CD4-positive, alpha-beta T cell (primary cell): Measurements from ENCODE around the gene NRROS. TPM values are rescaled to one million over a fixed set of nuclear protein-coding genes. Genes with fewer than 3 reads are reported as not detected.

Experiments used
- ATAC-seq: fragments of 200-7000 bp; cut with Tn5 transposase; one replicate; pipeline ENCODE4 v1.10.0; 2022; ENCODE audit warnings: mild to moderate bottlenecking; ENCODE audit not compliant: poor library complexity
- CTCF ChIA-PET: fragments of 350-600 bp; sonication (Branson Sonifier 250); formaldehyde crosslinking; loops from one replicate; lab custom pipeline; 2021; ENCODE audit warnings: antibody characterized with exemption, inconsistent platforms; lab: Charles Lee
- POLR2A ChIA-PET: fragments of 350-600 bp; sonication (Branson Sonifier 250); formaldehyde crosslinking; loops from one replicate; lab custom pipeline; 2021; ENCODE audit warnings: antibody characterized with exemption, inconsistent platforms; lab: Charles Lee
- DNase-seq, 14 experiments: peaks; one replicate each; pipeline ENCODE4 v3.0.0-alpha.2; 2013 to 2020; ENCODE audit warnings: mixed read lengths in 2 of 14
- H3K27ac ChIP-seq, 2 donors: one replicate each; pipeline versions ENCODE4 v1.5.1 to v1.7.0; 2013; ENCODE audit warnings: low read length in 2 of 2, low read depth in 1 of 2, mild to moderate bottlenecking in 1 of 2
- H3K27me3 ChIP-seq, 2 experiments: 1 replicate in 1 of 2; 2 replicates in 1 of 2; pipeline versions ENCODE4 v1.6.1 to v1.7.0; 2013; ENCODE audit warnings: low read length in 2 of 2, control low read depth in 1 of 2, mild to moderate bottlenecking in 1 of 2, moderate library complexity in 1 of 2; ENCODE audit not compliant: insufficient read depth in 2 of 2, control insufficient read depth in 1 of 2
- H3K36me3 ChIP-seq: one replicate; pipeline ENCODE4 v1.6.1; 2013; ENCODE audit warnings: low read length, control low read depth; ENCODE audit not compliant: insufficient read depth
- H3K4me1 ChIP-seq: one replicate; pipeline ENCODE4 v1.6.1; 2013; ENCODE audit warnings: low read length, control low read depth; ENCODE audit not compliant: insufficient read depth
- H3K4me3 ChIP-seq: one replicate; pipeline ENCODE4 v1.5.1; 2013; ENCODE audit warnings: mild to moderate bottlenecking, low read length, moderate library complexity
- H3K9me3 ChIP-seq, 2 experiments: 1 replicate in 1 of 2; 2 replicates in 1 of 2; pipeline versions ENCODE4 v1.6.1 to v1.7.0; 2013; ENCODE audit warnings: low read length in 2 of 2, mild to moderate bottlenecking in 2 of 2, control low read depth in 1 of 2, moderate library complexity in 1 of 2; ENCODE audit not compliant: control insufficient read depth in 1 of 2, insufficient read depth in 1 of 2
- H3K27ac Mint-ChIP-seq: one replicate; pipeline ENCODE4 v1.8.0; 2020; ENCODE audit warnings: mixed read lengths
- H3K27me3 Mint-ChIP-seq: one replicate; pipeline ENCODE4 v1.8.0; 2021; ENCODE audit warnings: mixed read lengths
- H3K36me3 Mint-ChIP-seq: one replicate; pipeline ENCODE4 v1.8.0; 2021; ENCODE audit warnings: low read depth, mixed read lengths
- H3K4me1 Mint-ChIP-seq: one replicate; pipeline ENCODE4 v1.8.0; 2021; ENCODE audit warnings: low read depth, mixed read lengths
- H3K4me3 Mint-ChIP-seq: one replicate; pipeline ENCODE4 v1.8.0; 2020; ENCODE audit warnings: mild to moderate bottlenecking, mixed read lengths
- H3K9me3 Mint-ChIP-seq: one replicate; pipeline ENCODE4 v1.8.0; 2020; ENCODE audit warnings: mixed read lengths
- CTCF ChIP-seq: fragments of 200-600 bp; IDR thresholded peaks from one replicate; pipeline ENCODE4 v1.8.0; 2022; ENCODE audit warnings: antibody characterized with exemption, mild to moderate bottlenecking
- intact Hi-C, 2 experiments: fragments of 100-400 bp; cut with DNase I in 1 of 2; cut with micrococcal nuclease in 1 of 2; formaldehyde crosslinking; loops; one replicate each; pipeline versions ENCODE4 v1.15.1 to v1.9.0; 2023 to 2025; cut with DNase I, micrococcal nuclease
- total RNA-seq, 174 experiments: library from RNA in 2 of 174; stranded (reverse) in 2 of 174; gene quantifications; one replicate each; pipeline ENCODE4 v1.2.3 and lab custom pipeline; 2021 to 2026

NRROS gene
- total RNA-seq, 2 experiments from 2014 or later, result 7.4 to 8.4 TPM

DNA sequence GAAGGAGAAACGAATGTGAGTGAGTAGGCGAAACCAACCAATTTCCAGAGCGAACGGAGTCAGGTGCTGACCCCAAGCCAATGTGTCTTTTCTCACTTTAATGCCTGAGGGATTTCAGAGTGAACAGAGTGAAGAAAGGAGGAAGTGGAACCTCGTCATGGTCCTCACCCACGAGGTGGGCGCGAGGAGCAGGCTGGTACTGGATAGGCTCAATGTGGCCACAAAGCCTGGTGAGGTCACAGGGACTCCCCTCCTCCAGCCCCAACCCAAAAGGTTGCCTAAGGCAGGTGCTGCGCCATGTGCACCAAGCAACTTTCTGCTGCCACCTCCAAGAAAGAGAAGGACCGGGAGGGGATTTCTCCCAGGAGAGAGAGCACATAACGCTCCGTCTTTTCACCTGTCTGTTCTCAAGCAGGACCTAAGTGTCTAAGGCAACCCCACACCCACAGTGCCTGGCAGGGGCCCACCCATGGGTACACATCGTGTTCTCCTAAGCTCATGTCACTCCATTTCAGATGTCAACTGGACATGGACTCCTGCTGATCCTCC is 3.8 kb downstream of the NRROS start:
- H3K4me3 ChIP-seq, result no peak overlapping the region
- Mint-ChIP-seq H3K27ac (peak overlapping the region; percentile 91), H3K9me3 (no peaks in the 10 kb centered on the region), H3K36me3 (peaks cover 61% of the 10 kb centered on the region), H3K27me3 (no peaks in the 10 kb centered on the region), H3K4me3 (peak overlapping the region; percentile 44), H3K4me1 (peaks cover 82% of the 10 kb centered on the region)
- peaks cover 86% of the 10 kb centered on the region for H3K4me1 ChIP-seq
- intact Hi-C loops, result no loop called here
- peak overlapping the region; percentile 30 to 33 for H3K27ac ChIP-seq
- ATAC-seq (peak; percentile 41), DNase-seq (peak in 7 of 14 experiments; percentile 29 to 78 (median 50))
- peaks cover 30% of the 10 kb centered on the region for H3K36me3 ChIP-seq
- no peak for TF ChIP-seq CTCF
- no peaks in the 10 kb centered on the region for H3K27me3 ChIP-seq
- H3K9me3 ChIP-seq, result no peaks in the 10 kb centered on the region
- POLR2A ChIA-PET, result interaction anchor here (1.1 to 7.7 kb wide), 2 partner anchors 13 to 31 kb away, joined by 3 to 76 read pairs; no protein-coding TSS in a partner anchor
- CTCF ChIA-PET, result no interaction called here

GRCh38 chr3:196643761-196644160 is 4.3 kb downstream of the NRROS start:
- Mint-ChIP-seq H3K4me1 (peaks cover 78% of the 10 kb centered on the region), H3K27ac (peak overlapping the region; percentile 91), H3K9me3 (no peaks in the 10 kb centered on the region), H3K4me3 (peak overlapping the region; percentile 11), H3K27me3 (no peaks in the 10 kb centered on the region), H3K36me3 (peaks cover 66% of the 10 kb centered on the region)
- ChIA-PET CTCF (interaction anchor here (2.3 kb wide), 1 partner anchor 34 kb away, joined by 12 read pairs; no protein-coding TSS in a partner anchor), POLR2A (interaction anchor here (7.7 kb wide), 1 partner anchor 13 kb away, joined by 76 read pairs; no protein-coding TSS in a partner anchor)
- DNase-seq, result no peak
- no peak for ATAC-seq
- TF ChIP-seq CTCF, result no peak
- Histone ChIP-seq H3K4me1 (peaks cover 86% of the 10 kb centered on the region), H3K27ac (peak overlapping the region in 1 of 2 donors; percentile 33), H3K27me3 (no peaks in the 10 kb centered on the region), H3K36me3 (peaks cover 30% of the 10 kb centered on the region), H3K4me3 (no peak overlapping the region), H3K9me3 (no peaks in the 10 kb centered on the region)
- intact Hi-C loops, result no loop called here

DNA sequence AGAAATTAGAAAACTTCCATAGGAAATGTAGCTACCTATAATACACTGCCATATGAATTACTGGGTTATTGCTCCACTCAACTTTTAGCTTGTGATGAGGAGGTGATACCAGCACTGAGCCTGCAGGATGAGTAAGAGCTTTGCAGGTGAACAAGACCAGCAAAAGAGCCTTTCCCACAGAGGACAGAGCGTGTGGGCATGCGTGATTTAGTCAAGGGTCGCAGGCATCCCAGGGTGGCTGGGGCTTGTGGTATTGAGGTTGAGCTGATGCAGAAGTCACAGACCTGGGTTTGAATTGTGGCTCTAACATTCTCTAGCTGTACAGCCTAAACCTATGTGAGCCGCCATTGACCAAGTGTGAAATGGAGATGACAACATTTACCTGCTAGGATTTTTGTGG is 5.6 kb downstream of the NRROS start:
- H3K27me3 ChIP-seq, result no peaks in the 10 kb centered on the region
- H3K27ac ChIP-seq, result no peak overlapping the region
- intact Hi-C loops, result no loop called here
- Mint-ChIP-seq H3K27me3 (no peaks in the 10 kb centered on the region), H3K27ac (peak overlapping the region; percentile 91), H3K36me3 (peaks cover 67% of the 10 kb centered on the region), H3K4me3 (no peak overlapping the region), H3K9me3 (no peaks in the 10 kb centered on the region), H3K4me1 (peaks cover 70% of the 10 kb centered on the region)
- no peak for TF ChIP-seq CTCF
- ChIA-PET POLR2A (interaction anchor here (0.6 to 7.7 kb wide), 6 partner anchors 15 to 40 kb away, joined by 3 to 76 read pairs (median 3); no protein-coding TSS in a partner anchor), CTCF (interaction anchor here (0.8 to 2.3 kb wide), 3 partner anchors 13 to 40 kb away, joined by 3 to 12 read pairs (median 6); no protein-coding TSS in a partner anchor)
- ATAC-seq (no peak), DNase-seq (peak in 2 of 14 experiments; percentile 23 to 45)
- H3K36me3 ChIP-seq, result peaks cover 32% of the 10 kb centered on the region
- H3K9me3 ChIP-seq, result no peaks in the 10 kb centered on the region
- no peak overlapping the region for H3K4me3 ChIP-seq
- H3K4me1 ChIP-seq, result peaks cover 88% of the 10 kb centered on the region
